HG03025 (cell line): ENCODE data around the gene MVB12B.

ENCODE experiments used
- ATAC-seq: cut with Tn5 transposase; IDR thresholded peaks from one replicate; pipeline ENCODE4 v1.9.1; 2021; ENCODE audit warnings: mild to moderate bottlenecking, moderate library complexity; ENCODE audit not compliant: unreplicated experiment, low FRiP score

Gene MVB12B

GRCh38 chr9:126354887-126355770 lies 28.5 kb downstream of the MVB12B start:
- no peak for ATAC-seq

- no peak for ATAC-seq
Observed at GRCh38 chr9:126357074-126357473, 30.4 kb downstream of the MVB12B start.

GRCh38 chr9:126360073-126360472 lies 33.4 kb downstream of the MVB12B start:
- ATAC-seq = no peak

- ATAC-seq = no peak
Observed at GRCh38 chr9:126361810-126362238, 35.2 kb downstream of the MVB12B start.

GRCh38 chr9:126363250-126363649 lies 36.6 kb downstream of the MVB12B start:
- no peak for ATAC-seq

- ATAC-seq = no peak
Observed at GRCh38 chr9:126363847-126364671, 37.4 kb downstream of the MVB12B start.

- no peak for ATAC-seq
Observed at GRCh38 chr9:126365780-126366179, 39.2 kb downstream of the MVB12B start.

- ATAC-seq = no peak
Observed at GRCh38 chr9:126366366-126367011, 39.9 kb downstream of the MVB12B start.

GRCh38 chr9:126367139-126367538 lies 40.5 kb downstream of the MVB12B start:
- no peak for ATAC-seq

- no peak for ATAC-seq
Observed at GRCh38 chr9:126367616-126368015, 41.0 kb downstream of the MVB12B start.

GRCh38 chr9:126368020-126368419 lies 41.4 kb downstream of the MVB12B start:
- no peak for ATAC-seq

GRCh38 chr9:126371007-126371870 lies 44.6 kb downstream of the MVB12B start:
- no peak for ATAC-seq

- no peak for ATAC-seq
Observed at GRCh38 chr9:126372716-126373115, 46.1 kb downstream of the MVB12B start.

- no peak for ATAC-seq
Observed at GRCh38 chr9:126373241-126373640, 46.6 kb downstream of the MVB12B start.

GRCh38 chr9:126374366-126374781 lies 47.7 kb downstream of the MVB12B start:
- ATAC-seq = no peak

- no peak for ATAC-seq
Observed at GRCh38 chr9:126375386-126375785, 48.8 kb downstream of the MVB12B start.

GRCh38 chr9:126376311-126377175 lies 49.9 kb downstream of the MVB12B start:
- ATAC-seq = no peak

- ATAC-seq = no peak
Observed at GRCh38 chr9:126377176-126377509, 50.5 kb downstream of the MVB12B start.

GRCh38 chr9:126377536-126377935 lies 50.9 kb downstream of the MVB12B start:
- ATAC-seq = no peak
